SK-N-SH treated with all-trans-retinoic acid at 6 μM for 48 hours (cell line): ENCODE data around the gene VSIG10L.

Experiments
- OSR1 ChIP-seq: fragments of 250-450 bp; sonication (Bioruptor Pico); IDR thresholded peaks from 2 replicates; pipeline ENCODE4 v1.8.0; 2022; ENCODE audit warnings: moderate library complexity, mild to moderate bottlenecking, inconsistent platforms
- POU6F1 ChIP-seq: fragments of 250-450 bp; sonication (Bioruptor Pico); IDR thresholded peaks from 2 replicates; pipeline ENCODE4 v1.8.0; 2021; ENCODE audit warnings: low read depth, mild to moderate bottlenecking, moderate library complexity, borderline replicate concordance
- ZFP30 ChIP-seq: fragments of 450-650 bp; formaldehyde crosslinking; IDR thresholded peaks from 2 replicates; pipeline ENCODE4 v1.5.0; 2022; ENCODE audit warnings: mild to moderate bottlenecking, moderate library complexity
- ZNF565 ChIP-seq: fragments of 450-650 bp; formaldehyde crosslinking; conservative IDR thresholded peaks from 2 replicates; pipeline ENCODE4 v1.5.0; 2020; ENCODE audit warnings: low read depth, mild to moderate bottlenecking, moderate library complexity
- TF ChIP-seq, protein P1 (sequence below): fragments of 250-450 bp; sonication (Bioruptor Pico); IDR thresholded peaks from 2 replicates; pipeline ENCODE4 v1.5.1; 2020; ENCODE audit warnings: low read depth, mild to moderate bottlenecking, moderate library complexity

GRCh38 chr19:51341976-51342580 lies at the start of gene VSIG10L:
- TF ChIP-seq ZNF565 (CRISPR knock-in tag): no peak
- TF ChIP-seq, protein P1, sequence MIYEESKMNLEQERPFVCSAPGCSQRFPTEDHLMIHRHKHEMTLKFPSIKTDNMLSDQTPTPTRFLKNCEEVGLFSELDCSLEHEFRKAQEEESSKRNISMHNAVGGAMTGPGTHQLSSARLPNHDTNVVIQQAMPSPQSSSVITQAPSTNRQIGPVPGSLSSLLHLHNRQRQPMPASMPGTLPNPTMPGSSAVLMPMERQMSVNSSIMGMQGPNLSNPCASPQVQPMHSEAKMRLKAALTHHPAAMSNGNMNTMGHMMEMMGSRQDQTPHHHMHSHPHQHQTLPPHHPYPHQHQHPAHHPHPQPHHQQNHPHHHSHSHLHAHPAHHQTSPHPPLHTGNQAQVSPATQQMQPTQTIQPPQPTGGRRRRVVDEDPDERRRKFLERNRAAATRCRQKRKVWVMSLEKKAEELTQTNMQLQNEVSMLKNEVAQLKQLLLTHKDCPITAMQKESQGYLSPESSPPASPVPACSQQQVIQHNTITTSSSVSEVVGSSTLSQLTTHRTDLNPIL (CRISPR knock-in tag): no peak
- TF ChIP-seq POU6F1 (CRISPR knock-in tag): no peak
- TF ChIP-seq ZFP30 (CRISPR knock-in tag): no peak
- no peak for TF ChIP-seq OSR1 (CRISPR knock-in tag)
